GM12892 (cell line): ENCODE data around the gene FREM1.

Source experiments
- DNase-seq: peaks from one replicate; pipeline ENCODE4 v3.0.0; 2011; ENCODE audit not compliant: insufficient read length
- FAIRE-seq: peaks from 2 replicates; lab custom pipeline; 2011; peaks lifted over from hg19 to GRCh38; lab: Jason Lieb, UNC
- POLR2A ChIP-seq: IDR thresholded peaks from 2 replicates; pipeline ENCODE4 v1.6.1; 2011; ENCODE audit warnings: low read depth, low read length, control low read depth
- POLR2AphosphoS5 ChIP-seq: IDR thresholded peaks from 2 replicates; pipeline ENCODE4 v1.6.1; 2011; ENCODE audit warnings: low read depth, low read length, control low read depth
- TAF1 ChIP-seq: IDR thresholded peaks from 2 replicates; pipeline ENCODE4 v1.6.1; 2011; ENCODE audit warnings: low read depth, mild to moderate bottlenecking, control low read depth, low read length, borderline replicate concordance

FREM1 gene

DNA sequence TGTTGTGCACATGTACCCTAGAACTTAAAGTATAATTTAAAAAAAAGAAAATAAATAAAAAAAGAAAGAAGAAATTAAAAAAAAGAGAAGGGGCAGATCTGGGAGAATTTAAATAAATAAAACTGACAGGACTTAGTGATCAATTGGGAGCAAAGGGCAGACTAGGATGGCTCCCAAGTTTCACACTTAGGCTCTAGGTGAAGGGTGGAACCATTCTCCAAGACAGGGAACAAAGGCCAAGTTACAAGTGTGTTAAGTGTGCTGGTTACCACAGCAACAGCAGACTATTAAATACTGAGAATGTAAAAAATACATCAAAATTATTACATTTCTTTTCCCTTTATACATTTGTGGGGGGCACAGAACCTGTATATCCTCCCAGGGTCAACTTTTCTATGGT, 224.1 kb downstream of the FREM1 start:
- FAIRE-seq, result no peak

More for the DNA sequence above, 224.1 kb downstream of the FREM1 start:
- no peak for DNase-seq
- TF ChIP-seq TAF1, result no peak
- no peak for TF ChIP-seq POLR2AphosphoS5
- TF ChIP-seq POLR2A, result no peak
